Transverse colon (tissue), 4 donors: ENCODE results near the gene NRF1.

ENCODE experiments used
- POLR2AphosphoS5 ChIP-seq, 3 donors: sonication (generic); formaldehyde crosslinking; IDR thresholded peaks; one replicate each; pipeline ENCODE4 v1.6.1; 2016; ENCODE audit warnings: antibody characterized with exemption in 3 of 3
- TF ChIP-seq, protein P1 (sequence below), 5 experiments: fragments of 200-600 bp in 3 of 5; fragments of 450-650 bp in 2 of 5; sonication (generic) in 3 of 5; IDR thresholded peaks; 1 replicate in 2 of 5; 2 replicates in 3 of 5; pipeline ENCODE4 v1.5.1; 2016 to 2017; ENCODE audit warnings: antibody characterized with exemption in 5 of 5, inconsistent platforms in 3 of 5, mild to moderate bottlenecking in 2 of 5, moderate library complexity in 1 of 5

GRCh38 chr7:129728875-129729467, 117.5 kb downstream of the NRF1 start:
- TF ChIP-seq POLR2AphosphoS5 (IDR thresholded peaks at IDR 0.05), result peak in 1 of 3 donors; percentile 37
- TF ChIP-seq, protein P1, sequence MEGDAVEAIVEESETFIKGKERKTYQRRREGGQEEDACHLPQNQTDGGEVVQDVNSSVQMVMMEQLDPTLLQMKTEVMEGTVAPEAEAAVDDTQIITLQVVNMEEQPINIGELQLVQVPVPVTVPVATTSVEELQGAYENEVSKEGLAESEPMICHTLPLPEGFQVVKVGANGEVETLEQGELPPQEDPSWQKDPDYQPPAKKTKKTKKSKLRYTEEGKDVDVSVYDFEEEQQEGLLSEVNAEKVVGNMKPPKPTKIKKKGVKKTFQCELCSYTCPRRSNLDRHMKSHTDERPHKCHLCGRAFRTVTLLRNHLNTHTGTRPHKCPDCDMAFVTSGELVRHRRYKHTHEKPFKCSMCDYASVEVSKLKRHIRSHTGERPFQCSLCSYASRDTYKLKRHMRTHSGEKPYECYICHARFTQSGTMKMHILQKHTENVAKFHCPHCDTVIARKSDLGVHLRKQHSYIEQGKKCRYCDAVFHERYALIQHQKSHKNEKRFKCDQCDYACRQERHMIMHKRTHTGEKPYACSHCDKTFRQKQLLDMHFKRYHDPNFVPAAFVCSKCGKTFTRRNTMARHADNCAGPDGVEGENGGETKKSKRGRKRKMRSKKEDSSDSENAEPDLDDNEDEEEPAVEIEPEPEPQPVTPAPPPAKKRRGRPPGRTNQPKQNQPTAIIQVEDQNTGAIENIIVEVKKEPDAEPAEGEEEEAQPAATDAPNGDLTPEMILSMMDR (IDR thresholded peaks at IDR 0.05), result no peak
